WTC11 (cell line): ENCODE results near the gene CDH11. TPM values are rescaled to one million over a fixed set of nuclear protein-coding genes. Genes with fewer than 3 reads are reported as not detected.

ENCODE experiments used
- ATAC-seq: fragments of 200-7000 bp; cut with Tn5 transposase; 2 replicates; pipeline ENCODE4 v1.10.0; 2021; ENCODE audit warnings: mild to moderate bottlenecking, moderate library complexity
- CTCF ChIA-PET: fragments of 300-600 bp; sonication (Branson Sonifier 250); formaldehyde crosslinking; loops from one replicate; lab custom pipeline; 2021; ENCODE audit warnings: antibody characterized with exemption; lab: Charles Lee
- POLR2A ChIA-PET: fragments of 350-600 bp; sonication (Branson Sonifier 250); formaldehyde crosslinking; loops from one replicate; lab custom pipeline; 2021; ENCODE audit warnings: antibody characterized with exemption; lab: Charles Lee
- DNase-seq: peaks from one replicate; pipeline ENCODE4 v3.0.0; 2021; ENCODE audit warnings: low spot score
- H3K27ac Mint-ChIP-seq: 2 replicates; pipeline ENCODE4 v1.8.0; 2021; ENCODE audit warnings: mixed read lengths
- H3K27me3 Mint-ChIP-seq: 2 replicates; pipeline ENCODE4 v1.8.0; 2021; ENCODE audit warnings: low read depth, mild to moderate bottlenecking, moderate library complexity, mixed read lengths
- H3K36me3 Mint-ChIP-seq: 2 replicates; pipeline ENCODE4 v1.8.0; 2021; ENCODE audit warnings: mixed read lengths
- H3K4me1 Mint-ChIP-seq: 2 replicates; pipeline ENCODE4 v1.8.0; 2022; ENCODE audit warnings: mixed read lengths
- H3K4me3 Mint-ChIP-seq: 2 replicates; pipeline ENCODE4 v1.8.0; 2021; ENCODE audit warnings: mild to moderate bottlenecking, moderate library complexity, mixed read lengths
- H3K9me3 Mint-ChIP-seq: 2 replicates; pipeline ENCODE4 v1.8.0; 2021; ENCODE audit warnings: mixed read lengths
- CREM ChIP-seq: sonication (generic); formaldehyde crosslinking; IDR thresholded peaks from 2 replicates; pipeline ENCODE4 v1.8.1; 2022; ENCODE audit warnings: mild to moderate bottlenecking, missing genetic modification reagents, moderate library complexity
- CTCF ChIP-seq: fragments of 200-600 bp; IDR thresholded peaks from 2 replicates; pipeline ENCODE4 v1.8.0; 2022; ENCODE audit warnings: antibody characterized with exemption
- GRHL2 ChIP-seq: fragments of 250-450 bp; sonication (Bioruptor Pico); IDR thresholded peaks from 2 replicates; pipeline ENCODE4 v1.8.0; 2022; ENCODE audit warnings: mild to moderate bottlenecking, moderate library complexity; ENCODE audit not compliant: insufficient replicate concordance, severe bottlenecking
- IRF2 ChIP-seq: sonication (generic); formaldehyde crosslinking; IDR thresholded peaks from 2 replicates; pipeline ENCODE4 v1.8.0; 2022; ENCODE audit warnings: low read depth, missing genetic modification reagents, borderline replicate concordance
- JAZF1 ChIP-seq: fragments of 250-450 bp; sonication (Bioruptor Pico); IDR thresholded peaks from 2 replicates; pipeline ENCODE4 v1.9.0; 2021; ENCODE audit warnings: moderate library complexity, mild to moderate bottlenecking, inconsistent platforms
- JUN ChIP-seq: sonication (generic); formaldehyde crosslinking; IDR thresholded peaks from 2 replicates; pipeline ENCODE4 v1.8.0; 2023; ENCODE audit warnings: mild to moderate bottlenecking, missing genetic modification reagents
- NFATC4 ChIP-seq: fragments of 250-450 bp; sonication (Bioruptor Pico); IDR thresholded peaks from 2 replicates; pipeline ENCODE4 v1.9.0; 2021; ENCODE audit warnings: mild to moderate bottlenecking
- NFE2L1 ChIP-seq: sonication (generic); formaldehyde crosslinking; IDR thresholded peaks from 2 replicates; pipeline ENCODE4 v1.8.1; 2023; ENCODE audit warnings: missing genetic modification reagents
- NR3C1 ChIP-seq: sonication (generic); formaldehyde crosslinking; conservative IDR thresholded peaks from 2 replicates; pipeline ENCODE4 v1.8.1; 2023; ENCODE audit warnings: low read depth, mild to moderate bottlenecking, missing genetic modification reagents
- SOX15 ChIP-seq: fragments of 250-450 bp; sonication (Bioruptor Pico); IDR thresholded peaks from 2 replicates; pipeline ENCODE4 v1.9.0; 2021; ENCODE audit warnings: mild to moderate bottlenecking
- STAT6 ChIP-seq: sonication (generic); formaldehyde crosslinking; conservative IDR thresholded peaks from 2 replicates; pipeline ENCODE4 v1.8.1; 2023; ENCODE audit warnings: mild to moderate bottlenecking, low read depth, missing genetic modification reagents, moderate library complexity
- TEAD1 ChIP-seq: sonication (generic); formaldehyde crosslinking; IDR thresholded peaks from 2 replicates; pipeline ENCODE4 v1.8.0; 2022; ENCODE audit warnings: mild to moderate bottlenecking, missing genetic modification reagents
- ZNF263 ChIP-seq: sonication (generic); formaldehyde crosslinking; IDR thresholded peaks from 2 replicates; pipeline ENCODE4 v1.8.1; 2022; ENCODE audit warnings: low read depth, mild to moderate bottlenecking, moderate library complexity, missing genetic modification reagents
- ZNF396 ChIP-seq: fragments of 250-450 bp; sonication (Bioruptor Pico); IDR thresholded peaks from 2 replicates; pipeline ENCODE4 v1.8.0; 2021; ENCODE audit warnings: mild to moderate bottlenecking, moderate library complexity, borderline replicate concordance
- ZNF423 ChIP-seq: fragments of 250-450 bp; sonication (Bioruptor Pico); IDR thresholded peaks from 2 replicates; pipeline ENCODE4 v2.1.2; 2022; ENCODE audit warnings: mild to moderate bottlenecking, moderate library complexity
- ZNF425 ChIP-seq: fragments of 250-450 bp; sonication (Bioruptor Pico); conservative IDR thresholded peaks from 2 replicates; pipeline ENCODE4 v1.9.0; 2021; ENCODE audit warnings: mild to moderate bottlenecking
- ZNF671 ChIP-seq: fragments of 250-450 bp; sonication (Bioruptor Pico); IDR thresholded peaks from 2 replicates; pipeline ENCODE4 v1.8.0; 2021; ENCODE audit warnings: mild to moderate bottlenecking
- ZSCAN18 ChIP-seq: fragments of 250-450 bp; sonication (Bioruptor Pico); IDR thresholded peaks from 2 replicates; pipeline ENCODE4 v2.1.2; 2022; ENCODE audit warnings: mild to moderate bottlenecking, moderate library complexity
- total RNA-seq: library from RNA; stranded (reverse); gene quantifications from 3 replicates; pipeline ENCODE4 v1.2.3, GENCODE V29; 2021
- TF ChIP-seq, protein P1 (sequence below): sonication (generic); formaldehyde crosslinking; IDR thresholded peaks from 2 replicates; pipeline ENCODE4 v1.8.1; 2023; ENCODE audit warnings: mild to moderate bottlenecking, missing genetic modification reagents, moderate library complexity
- TF ChIP-seq, protein P2 (sequence below): sonication (generic); formaldehyde crosslinking; IDR thresholded peaks from 2 replicates; pipeline ENCODE4 v1.8.1; 2023; ENCODE audit warnings: mild to moderate bottlenecking, moderate library complexity, missing genetic modification reagents

Gene CDH11
- total RNA-seq, 1 experiment from 2014 or later = 11.6 TPM

DNA sequence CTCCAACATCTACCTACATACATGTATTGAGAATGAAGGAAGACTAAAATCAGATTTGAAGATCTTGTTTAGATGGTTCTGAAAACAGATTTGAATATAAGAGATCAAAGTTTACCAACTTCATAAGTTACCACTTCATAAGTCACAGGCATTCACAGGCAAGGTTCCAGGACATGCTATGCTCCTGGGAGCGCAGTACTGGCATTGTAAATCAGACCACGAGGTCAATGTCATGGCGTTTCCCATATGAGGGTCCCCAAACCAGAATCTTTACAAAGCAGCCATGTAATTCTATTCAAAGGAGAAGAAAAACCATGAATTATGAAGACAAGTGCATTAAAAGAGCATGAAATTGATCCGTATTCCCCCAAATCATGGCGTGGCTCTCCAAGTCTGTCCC lies 3.0 kb downstream of the CDH11 start:
- Mint-ChIP-seq H3K27me3 (peaks cover 55% of the 10 kb centered on the region), H3K4me1 (peaks cover 36% of the 10 kb centered on the region), H3K9me3 (no peaks in the 10 kb centered on the region), H3K36me3 (no peaks in the 10 kb centered on the region), H3K27ac (no peak overlapping the region), H3K4me3 (no peak overlapping the region)
- no peak for TF ChIP-seq SOX15 (CRISPR knock-in tag)
- TF ChIP-seq ZNF396 (CRISPR knock-in tag) = no peak
- TF ChIP-seq, protein P1, sequence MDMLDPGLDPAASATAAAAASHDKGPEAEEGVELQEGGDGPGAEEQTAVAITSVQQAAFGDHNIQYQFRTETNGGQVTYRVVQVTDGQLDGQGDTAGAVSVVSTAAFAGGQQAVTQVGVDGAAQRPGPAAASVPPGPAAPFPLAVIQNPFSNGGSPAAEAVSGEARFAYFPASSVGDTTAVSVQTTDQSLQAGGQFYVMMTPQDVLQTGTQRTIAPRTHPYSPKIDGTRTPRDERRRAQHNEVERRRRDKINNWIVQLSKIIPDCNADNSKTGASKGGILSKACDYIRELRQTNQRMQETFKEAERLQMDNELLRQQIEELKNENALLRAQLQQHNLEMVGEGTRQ (CRISPR knock-in tag) = no peak
- no peak for TF ChIP-seq NFATC4 (CRISPR knock-in tag)
- no peak for TF ChIP-seq NFE2L1
- no peak for TF ChIP-seq ZNF263 (CRISPR knock-in tag)
- no peak for TF ChIP-seq JAZF1 (CRISPR knock-in tag)
- TF ChIP-seq IRF2 (CRISPR knock-in tag) = no peak
- no peak for TF ChIP-seq GRHL2 (CRISPR knock-in tag)
- no peak for TF ChIP-seq ZNF425
- no peak for TF ChIP-seq ZNF671 (CRISPR knock-in tag)
- no peak for TF ChIP-seq CREM
- TF ChIP-seq, protein P2, sequence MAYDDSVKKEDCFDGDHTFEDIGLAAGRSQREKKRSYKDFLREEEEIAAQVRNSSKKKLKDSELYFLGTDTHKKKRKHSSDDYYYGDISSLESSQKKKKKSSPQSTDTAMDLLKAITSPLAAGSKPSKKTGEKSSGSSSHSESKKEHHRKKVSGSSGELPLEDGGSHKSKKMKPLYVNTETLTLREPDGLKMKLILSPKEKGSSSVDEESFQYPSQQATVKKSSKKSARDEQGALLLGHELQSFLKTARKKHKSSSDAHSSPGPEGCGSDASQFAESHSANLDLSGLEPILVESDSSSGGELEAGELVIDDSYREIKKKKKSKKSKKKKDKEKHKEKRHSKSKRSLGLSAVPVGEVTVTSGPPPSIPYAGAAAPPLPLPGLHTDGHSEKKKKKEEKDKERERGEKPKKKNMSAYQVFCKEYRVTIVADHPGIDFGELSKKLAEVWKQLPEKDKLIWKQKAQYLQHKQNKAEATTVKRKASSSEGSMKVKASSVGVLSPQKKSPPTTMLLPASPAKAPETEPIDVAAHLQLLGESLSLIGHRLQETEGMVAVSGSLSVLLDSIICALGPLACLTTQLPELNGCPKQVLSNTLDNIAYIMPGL (CRISPR knock-in tag) = no peak
- no peak for TF ChIP-seq ZSCAN18 (CRISPR knock-in tag)
- TF ChIP-seq STAT6 (CRISPR knock-in tag) = no peak
- no peak for TF ChIP-seq JUN (CRISPR knock-in tag)
- TF ChIP-seq ZNF423 = no peak
- ATAC-seq (no peak), DNase-seq (no peak)
- ChIA-PET CTCF (no interaction called here), POLR2A (no interaction called here)

GRCh38 chr16:65117811-65118448 lies 3.9 kb downstream of the CDH11 start:
- POLR2A ChIA-PET = no interaction called here
- H3K4me1 Mint-ChIP-seq = peaks cover 33% of the 10 kb centered on the region
- peak overlapping the region; percentile 34; the same call in 1 of the 2 replicates for H3K27ac Mint-ChIP-seq
- H3K4me3 Mint-ChIP-seq = peak overlapping the region; percentile 18
- peak; percentile 36 for ATAC-seq
- no peaks in the 10 kb centered on the region for H3K36me3 Mint-ChIP-seq
- CTCF ChIA-PET = interaction anchor here (0.7 to 1.2 kb wide), 5 partner anchors 9 to 118 kb away, joined by 3 to 6 read pairs (median 4); no protein-coding TSS in a partner anchor
- H3K9me3 Mint-ChIP-seq = no peaks in the 10 kb centered on the region
- peak; percentile 69 for DNase-seq
- H3K27me3 Mint-ChIP-seq = peaks cover 45% of the 10 kb centered on the region
- TF ChIP-seq NR3C1 (CRISPR knock-in tag) (no peak), CTCF (peak; percentile 89), TEAD1 (CRISPR knock-in tag) (0 out of 2 replicates have a peak, but pooled peaks have one; percentile 41)
